ENCODE data around the gene ELAC1.

- TF ChIP-seq CTCF (conservative IDR thresholded peaks at IDR 0.05; ENCODE audit: low read length) (no peak), EZH2phosphoT487 (IDR thresholded peaks at IDR 0.05; ENCODE audit: borderline replicate concordance, low read depth, low read length) (no peak)
These were observed 43.9 kb downstream of the ELAC1 start for GRCh38 chr18:51011709-51012108.
